ENCODE results near the gene USP50.
"Not testable (repeated sequence)": the region's sequence is repeated elsewhere in the genome, so short reads cannot be mapped to it uniquely, and the experiment has no call there.

The USP50 gene

GRCh38 chr15:50546566-50546965, at the start of gene USP50:
TSS of gene USP50 (minus strand) at chr15:50546666. CDS start at chr15:50546525, 141 bp downstream.
- no peak for DNase-seq (ENCODE audit: low read depth)

- DNase-seq (ENCODE audit: low read depth): no peak
Measured at GRCh38 chr15:50594311-50594710, 47.8 kb upstream of the USP50 start.

DNA sequence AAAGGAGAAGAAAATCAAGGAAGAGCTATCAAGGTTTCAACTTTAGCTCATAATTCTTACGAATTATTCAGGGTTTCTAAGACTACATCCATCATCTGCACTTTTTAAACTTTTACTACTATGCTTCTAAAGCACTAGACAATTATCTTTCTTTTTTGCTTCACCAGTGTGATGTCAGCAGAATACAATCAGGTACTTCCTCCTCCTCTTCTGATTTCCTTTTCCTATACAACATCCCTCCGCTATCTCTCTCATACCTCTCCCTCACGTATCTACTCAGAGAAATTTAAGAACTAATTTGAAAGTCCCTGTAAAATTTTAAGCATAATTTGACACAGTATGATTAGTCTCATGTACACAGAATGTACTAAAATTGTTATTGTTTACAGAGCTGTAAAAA, 47.3 kb upstream of the USP50 start:
- no peak for DNase-seq (ENCODE audit: low read depth)

DNA sequence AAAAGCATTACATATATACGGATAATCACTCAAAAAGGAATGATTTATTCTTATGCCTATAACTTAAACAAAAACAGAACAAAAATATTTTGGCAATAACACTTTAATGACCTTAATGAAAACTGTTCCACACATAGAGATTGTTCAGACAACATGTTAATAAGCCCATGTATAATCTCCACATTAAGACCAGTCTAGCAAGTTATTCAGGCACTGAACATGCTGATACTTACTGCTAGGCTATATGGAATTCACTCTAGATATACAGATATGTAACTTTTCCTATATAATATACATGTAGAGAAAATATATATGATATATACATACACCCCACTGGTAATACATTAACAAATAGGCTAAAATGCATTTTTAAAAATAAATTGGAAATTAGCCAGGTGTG, 43.8 kb upstream of the USP50 start:
- no peak for DNase-seq (ENCODE audit: low read depth)

GRCh38 chr15:50577492-50577891, 31.0 kb upstream of the USP50 start:
- no peak for DNase-seq (ENCODE audit: low read depth)

DNA sequence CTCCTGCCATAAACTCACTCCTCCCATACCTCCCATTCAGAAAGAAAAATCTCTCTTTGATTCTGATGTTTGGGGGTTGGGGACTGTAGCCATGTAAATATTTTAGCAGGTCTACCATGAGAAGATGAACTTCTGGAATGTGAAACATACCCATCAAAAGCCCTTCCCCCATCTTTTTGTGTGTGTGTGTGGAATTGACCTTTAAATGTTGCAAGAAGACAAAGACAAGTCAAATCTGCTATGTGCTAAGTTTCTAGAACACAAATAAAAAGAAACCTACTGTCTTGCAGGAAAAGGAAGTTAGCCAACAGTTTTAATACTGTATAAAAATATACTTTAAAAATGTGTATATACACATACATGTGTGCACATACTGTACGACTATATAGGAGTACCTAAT, 29.7 kb upstream of the USP50 start:
- no peak for DNase-seq (ENCODE audit: low read depth)

DNA sequence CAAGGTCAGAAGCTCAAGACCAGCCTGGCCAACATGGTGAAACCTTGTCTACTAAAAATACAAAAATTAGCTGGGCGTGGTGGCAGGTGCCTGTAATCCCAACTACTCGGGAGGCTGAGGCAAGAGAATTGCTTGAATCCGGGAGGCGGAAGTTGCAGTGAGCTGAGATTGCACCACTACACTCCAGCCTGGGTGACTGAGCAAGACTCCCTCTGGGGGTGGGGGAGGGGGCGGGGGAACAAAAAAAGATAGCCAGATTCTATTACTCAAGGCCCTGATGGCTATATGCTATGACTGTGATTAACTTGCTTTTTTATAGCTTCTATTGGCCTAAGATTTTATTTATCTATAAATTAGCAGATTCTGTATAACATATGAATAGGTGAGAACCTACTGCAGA, 27.4 kb upstream of the USP50 start:
- not testable (repeated sequence) for DNase-seq (ENCODE audit: low read depth)

DNA sequence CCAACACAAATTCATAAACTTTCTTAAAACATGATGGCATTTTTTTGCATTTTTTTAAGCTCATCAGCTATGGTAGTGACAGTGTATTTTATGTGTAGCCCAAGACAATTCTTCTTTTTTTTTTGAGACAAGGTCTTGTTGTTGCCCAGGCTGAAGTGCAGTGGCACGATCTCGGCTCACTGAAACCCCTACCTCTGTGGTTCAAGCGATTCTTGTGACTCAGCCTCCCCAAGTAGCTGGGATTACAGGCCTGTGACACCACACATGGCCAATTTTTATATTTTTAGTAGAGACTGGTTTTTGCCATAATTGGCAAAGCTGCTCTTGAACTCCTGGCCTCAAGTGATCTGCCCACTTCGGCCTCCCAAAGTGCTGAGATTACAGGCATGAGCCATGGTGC, 17.3 kb upstream of the USP50 start:
- DNase-seq (ENCODE audit: low read depth): no peak

DNA sequence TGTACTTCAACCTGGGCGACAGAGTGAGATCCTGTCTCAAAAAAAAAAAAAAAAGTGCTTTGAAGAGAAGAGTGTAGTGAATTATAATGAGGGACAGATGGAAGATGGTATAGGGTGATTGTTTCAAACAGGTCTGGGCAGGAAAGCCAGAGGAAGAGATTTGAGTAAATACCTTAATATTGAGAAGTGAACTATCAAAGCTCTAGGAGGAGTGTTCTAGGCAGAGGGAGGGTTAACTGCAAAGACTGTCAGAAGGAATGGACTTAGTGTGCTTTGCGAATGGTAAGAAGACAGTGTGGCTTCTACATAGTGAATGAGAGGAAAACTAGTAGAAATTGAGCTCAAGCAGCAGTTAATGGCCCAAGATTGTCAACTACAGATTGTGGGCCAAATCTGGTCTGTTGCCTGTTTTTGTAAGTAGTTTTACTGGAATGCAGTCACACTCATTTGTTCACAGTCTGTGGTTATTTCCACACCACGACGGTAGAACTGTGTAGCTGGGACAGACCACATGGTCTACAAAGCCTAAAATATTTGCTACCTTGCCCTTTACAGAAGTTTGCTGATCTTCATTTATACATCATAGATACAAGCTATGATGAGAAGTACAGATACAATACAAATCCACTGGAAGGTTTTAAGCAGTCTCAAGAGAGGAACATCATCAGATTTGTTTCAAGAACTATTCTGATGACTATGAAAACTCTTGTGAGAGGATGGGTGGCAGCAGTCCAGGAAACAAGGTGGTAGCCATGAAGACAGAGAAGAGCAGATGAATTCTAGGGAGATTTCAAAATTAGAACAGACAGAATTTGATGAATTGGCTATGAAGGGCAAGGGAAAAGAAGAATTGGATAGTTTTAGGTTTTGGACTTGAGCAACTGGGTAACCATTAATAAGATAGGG, 16.5 kb upstream of the USP50 start:
- DNase-seq (ENCODE audit: low read depth): no peak

GRCh38 chr15:50558012-50558411, 11.5 kb upstream of the USP50 start:
- DNase-seq (ENCODE audit: low read depth): no peak

DNA sequence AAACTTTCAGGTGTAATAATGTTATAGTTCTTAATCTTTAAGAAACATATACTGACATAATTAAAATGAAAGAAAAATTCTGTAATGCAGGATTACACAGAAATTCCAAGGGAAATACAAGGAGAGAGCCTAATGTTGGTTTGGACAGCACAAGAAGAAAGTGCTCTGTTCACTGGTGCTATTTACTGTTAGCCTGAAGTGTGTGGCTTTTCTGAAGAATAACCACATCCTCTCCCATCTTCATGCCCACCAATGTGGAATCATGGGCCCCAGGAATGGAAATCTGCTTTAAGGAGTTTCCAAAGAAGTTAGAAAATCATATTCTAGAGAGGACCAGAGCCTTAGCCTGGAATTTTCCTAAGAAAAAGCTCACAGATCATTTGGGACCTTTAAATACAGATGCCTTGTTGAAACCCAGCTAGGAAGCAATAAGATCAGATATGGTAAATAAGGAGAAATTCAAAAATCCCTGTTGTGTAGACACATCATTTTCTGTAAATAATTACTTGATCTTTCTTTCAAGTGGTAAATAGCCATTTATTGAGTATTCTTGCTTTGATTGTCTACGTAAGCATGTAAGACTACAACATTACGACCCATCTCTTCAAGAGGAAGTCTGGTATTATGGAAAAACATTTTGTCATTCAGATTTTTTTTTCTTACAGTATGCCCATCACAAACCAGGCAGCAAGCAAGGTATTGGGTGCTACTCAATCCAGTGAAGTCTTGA, 10.3 kb upstream of the USP50 start:
- DNase-seq (ENCODE audit: low read depth): no peak

GRCh38 chr15:50552238-50552637, 5.8 kb upstream of the USP50 start:
- DNase-seq (ENCODE audit: low read depth): no peak

GRCh38 chr15:50549326-50549725, 2.9 kb upstream of the USP50 start:
- DNase-seq (ENCODE audit: low read depth): no peak

DNA sequence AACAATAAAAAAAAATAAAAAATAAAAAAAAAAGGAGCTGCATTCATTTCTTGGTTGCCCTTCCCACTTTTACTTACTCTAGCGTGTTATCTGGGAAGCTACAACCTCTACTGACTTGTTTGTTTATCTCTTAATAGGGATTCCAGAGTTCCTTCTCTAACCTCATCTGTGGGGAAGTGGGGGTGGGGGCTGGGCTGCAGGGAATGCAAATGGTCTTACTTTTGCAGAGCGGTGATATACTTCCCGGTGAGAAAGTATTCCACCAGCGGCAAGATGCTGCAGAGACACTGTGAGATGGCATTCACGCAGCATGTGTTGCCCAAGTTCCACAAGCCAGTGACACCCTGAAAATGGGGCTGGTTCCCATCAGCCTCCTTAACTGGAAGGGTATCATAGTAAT, 2.1 kb downstream of the USP50 start:
- no peak for DNase-seq (ENCODE audit: low read depth)

DNA sequence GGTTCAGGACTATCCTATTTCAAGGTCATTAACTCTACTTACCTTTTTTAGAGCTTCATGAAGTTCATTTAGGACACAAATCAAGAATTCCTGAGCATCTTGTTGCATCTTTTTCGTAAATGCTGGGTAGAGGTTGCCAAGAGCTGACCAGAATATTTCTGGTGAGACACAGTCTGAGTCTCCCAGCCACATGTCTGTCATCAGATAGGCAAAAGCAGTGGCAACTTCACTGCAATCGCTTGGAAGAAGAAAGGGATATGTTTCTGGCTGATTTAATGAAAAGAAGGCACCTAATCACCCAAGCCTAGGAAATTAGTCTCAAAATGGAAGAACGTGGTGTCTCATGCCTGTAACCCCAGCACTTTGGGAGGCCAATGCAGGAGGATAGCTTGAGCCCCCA, 2.9 kb downstream of the USP50 start:
- no peak for DNase-seq (ENCODE audit: low read depth)

DNA sequence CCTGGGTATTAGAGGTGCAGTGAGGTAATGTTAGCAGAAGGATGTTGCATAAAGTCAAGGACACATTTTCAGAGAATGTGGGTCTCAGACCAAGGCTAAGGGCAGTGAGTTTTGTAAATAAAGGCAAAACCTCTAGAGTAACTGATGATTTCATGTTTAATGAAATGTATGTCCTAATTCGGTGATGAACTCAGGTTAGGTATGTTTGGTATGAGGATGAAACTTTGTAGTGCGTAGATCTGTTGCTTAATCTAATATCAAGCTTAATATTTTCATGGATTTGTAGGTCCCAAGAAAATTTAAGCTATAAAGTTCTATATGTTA, 3.6 kb downstream of the USP50 start:
- no peak for DNase-seq (ENCODE audit: low read depth)

DNA sequence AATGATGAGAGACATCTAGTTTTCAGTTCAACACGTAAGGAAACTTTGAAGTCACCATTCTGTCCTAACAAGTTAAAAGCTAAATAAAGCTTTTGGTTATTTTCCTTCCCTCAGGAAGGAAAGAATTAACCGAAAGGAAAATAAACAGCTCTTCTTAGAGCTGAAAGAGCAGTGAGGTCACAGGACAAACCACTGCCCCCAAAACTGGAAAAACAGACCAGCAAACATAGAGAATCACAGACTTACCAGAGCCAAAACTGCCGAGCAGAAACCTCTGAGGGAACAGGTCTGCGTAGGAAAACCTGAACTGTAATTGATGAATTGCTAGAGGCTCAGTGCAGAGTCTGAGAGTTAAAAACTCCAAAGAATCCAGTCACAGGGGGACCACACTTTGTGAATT, 14.7 kb downstream of the USP50 start:
- DNase-seq (ENCODE audit: low read depth): no peak

GRCh38 chr15:50531163-50531562, 15.3 kb downstream of the USP50 start:
- DNase-seq (ENCODE audit: low read depth): no peak

- no peak for DNase-seq (ENCODE audit: low read depth)
Measured at GRCh38 chr15:50523851-50524251, 22.6 kb downstream of the USP50 start.

GRCh38 chr15:50519740-50520425, 26.6 kb downstream of the USP50 start:
- no peak for DNase-seq (ENCODE audit: low read depth)

DNA sequence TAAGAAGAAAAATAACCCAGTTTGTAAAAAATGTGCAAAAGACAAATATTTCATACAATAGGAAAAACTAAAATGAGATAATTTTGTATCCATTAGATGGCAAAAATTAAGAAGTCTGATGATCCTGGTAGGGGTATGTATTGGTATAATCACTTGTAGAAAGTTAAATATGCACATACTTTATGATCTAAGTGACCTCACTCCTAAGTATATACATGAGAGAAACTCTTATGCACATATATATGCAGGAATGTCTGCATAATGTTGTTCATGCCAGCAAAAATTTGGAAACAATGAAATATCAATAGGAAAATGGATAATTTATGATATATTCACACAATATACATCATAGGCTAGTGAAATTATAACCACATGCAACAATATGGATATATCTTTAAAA, 33.5 kb downstream of the USP50 start:
- DNase-seq (ENCODE audit: low read depth): no peak

DNA sequence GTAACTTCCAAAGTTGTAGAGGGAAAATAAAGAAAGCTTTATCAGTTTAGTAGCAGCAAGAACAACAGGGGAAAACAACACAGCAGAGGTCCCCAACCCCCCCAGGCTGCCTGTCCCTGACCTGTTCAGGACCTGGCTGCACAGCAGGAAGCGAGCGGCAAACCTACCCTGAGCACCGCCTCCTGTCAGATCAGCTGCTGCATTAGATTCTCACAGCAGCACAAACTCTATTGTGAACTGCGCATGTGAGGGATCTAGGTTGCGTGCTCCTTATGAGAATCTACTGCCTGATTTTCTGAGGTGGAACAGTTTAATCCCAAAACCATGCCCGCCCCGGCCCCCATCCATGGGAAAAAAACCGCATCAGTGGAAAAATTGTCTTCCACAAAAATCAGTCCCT, 40.3 kb downstream of the USP50 start:
- DNase-seq (ENCODE audit: low read depth): no peak

DNA sequence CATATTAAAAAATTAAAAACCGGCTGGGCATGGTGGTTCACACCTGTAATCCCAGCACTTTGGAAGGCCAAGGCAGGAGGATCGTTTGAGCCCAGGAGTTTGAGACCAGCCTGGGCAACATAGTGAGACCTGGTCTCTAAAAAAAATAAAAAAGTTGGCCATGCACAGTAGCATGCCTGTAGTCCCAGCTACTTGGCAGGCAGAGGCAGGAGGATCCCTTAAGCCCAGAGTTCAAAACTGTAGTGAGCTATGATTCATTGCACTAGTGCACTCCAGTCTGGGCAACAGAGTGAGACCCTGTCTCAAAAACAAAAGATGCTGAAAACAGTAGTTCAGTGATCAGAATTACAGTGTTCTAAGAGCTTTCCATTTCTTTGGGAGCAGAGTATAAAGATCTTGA, 40.8 kb downstream of the USP50 start:
- DNase-seq (ENCODE audit: low read depth): not testable (repeated sequence)

Data from T-helper 22 cell (primary cell).